ENCODE data around the gene GPX4. TPM values are rescaled to one million over a fixed set of nuclear protein-coding genes. Genes with fewer than 3 reads are reported as not detected.
A peak's percentile ranks its signal among the peaks of the same experiment; 100 is the strongest.

The GPX4 gene
- total RNA-seq, 1 donor from 2014 or later = 752 TPM

- DNase-seq (ENCODE audit: extremely low read depth, low read depth, low spot score) = peak; percentile 82
These were observed 1.2 kb upstream of the GPX4 start for GRCh38 chr19:1102407-1103131.

- DNase-seq (ENCODE audit: extremely low read depth, low read depth, low spot score) = no peak
These were observed 574 bp upstream of the GPX4 start for GRCh38 chr19:1103132-1103707.

- DNase-seq (ENCODE audit: extremely low read depth, low read depth, low spot score) = no peak
These were observed 665 bp downstream of the GPX4 start for GRCh38 chr19:1104311-1105007.

GRCh38 chr19:1105008-1105872 lies 1.4 kb downstream of the GPX4 start:
- DNase-seq (ENCODE audit: extremely low read depth, low read depth, low spot score) = no peak

- DNase-seq (ENCODE audit: extremely low read depth, low read depth, low spot score) = no peak
These were observed 2.4 kb downstream of the GPX4 start for GRCh38 chr19:1105873-1106840.

GRCh38 chr19:1106841-1107660 lies 3.3 kb downstream of the GPX4 start:
- no peak for DNase-seq (ENCODE audit: extremely low read depth, low read depth, low spot score)

- no peak for DNase-seq (ENCODE audit: extremely low read depth, low read depth, low spot score)
These were observed 4.0 kb downstream of the GPX4 start for GRCh38 chr19:1107661-1108261.

- DNase-seq (ENCODE audit: extremely low read depth, low read depth, low spot score) = no peak
These were observed 4.7 kb downstream of the GPX4 start for GRCh38 chr19:1108291-1109031.

GRCh38 chr19:1109032-1109551 lies 5.3 kb downstream of the GPX4 start:
- DNase-seq (ENCODE audit: extremely low read depth, low read depth, low spot score) = no peak

- DNase-seq (ENCODE audit: extremely low read depth, low read depth, low spot score) = no peak
These were observed 6.2 kb downstream of the GPX4 start for GRCh38 chr19:1109697-1110671.

GRCh38 chr19:1110809-1111640 lies 7.2 kb downstream of the GPX4 start:
- DNase-seq (ENCODE audit: extremely low read depth, low read depth, low spot score) = no peak

- DNase-seq (ENCODE audit: extremely low read depth, low read depth, low spot score) = no peak
These were observed 8.0 kb downstream of the GPX4 start for GRCh38 chr19:1111641-1112267.

- DNase-seq (ENCODE audit: extremely low read depth, low read depth, low spot score) = no peak
These were observed 8.7 kb downstream of the GPX4 start for GRCh38 chr19:1112268-1113029.

Data from glomerular endothelial cell (primary cell).